Epithelial cell of proximal tubule (primary cell): ENCODE measurements around the gene TENM3. TPM values are rescaled to one million over a fixed set of nuclear protein-coding genes. Genes with fewer than 3 reads are reported as not detected.

ENCODE experiments used
- DNase-seq: peaks from one replicate; pipeline ENCODE4 v3.0.0-alpha.2; 2011; ENCODE audit warnings: low read depth
- H3K4me3 ChIP-seq: 2 replicates; pipeline ENCODE4 v1.5.1; 2011; ENCODE audit warnings: low read depth, mild to moderate bottlenecking, low read length
- CTCF ChIP-seq: conservative IDR thresholded peaks from 2 replicates; pipeline ENCODE4 v1.5.1; 2012; ENCODE audit warnings: low read depth, mild to moderate bottlenecking, low read length
- total RNA-seq: library from RNA; depleted of rRNA; stranded (reverse); fragments of >200 nt; gene quantifications from 2 replicates; pipeline ENCODE4 v1.2.3, GENCODE V29; 2015

The TENM3 gene
- total RNA-seq, 1 donor from 2014 or later: 2.4 TPM

GRCh38 chr4:182338063-182338462, 94.9 kb downstream of the TENM3 start:
- no peak overlapping the region for H3K4me3 ChIP-seq
- no peak for DNase-seq
- no peak for TF ChIP-seq CTCF

GRCh38 chr4:182338746-182339145, 95.5 kb downstream of the TENM3 start:
- H3K4me3 ChIP-seq: peak overlapping the region; percentile 28
- no peak for DNase-seq
- no peak for TF ChIP-seq CTCF

- no peak for TF ChIP-seq CTCF
- DNase-seq: peak; percentile 25
These were observed 96.0 kb downstream of the TENM3 start for GRCh38 chr4:182339221-182339641.

GRCh38 chr4:182343453-182343852, 100.3 kb downstream of the TENM3 start:
- TF ChIP-seq CTCF: no peak
- H3K4me3 ChIP-seq: no peak overlapping the region
- no peak for DNase-seq

More at GRCh38 chr4:182339221-182339641, 96.0 kb downstream of the TENM3 start:
- peak overlapping the region; percentile 28 for H3K4me3 ChIP-seq

GRCh38 chr4:182344968-182345367, 101.8 kb downstream of the TENM3 start:
- H3K4me3 ChIP-seq: no peak overlapping the region
- no peak for TF ChIP-seq CTCF
- no peak for DNase-seq

- DNase-seq: no peak
- no peak for TF ChIP-seq CTCF
- no peak overlapping the region for H3K4me3 ChIP-seq
These were observed 103.0 kb downstream of the TENM3 start for GRCh38 chr4:182346250-182346649.

GRCh38 chr4:182346675-182347375, 103.6 kb downstream of the TENM3 start:
- no peak for DNase-seq
- no peak for TF ChIP-seq CTCF
- H3K4me3 ChIP-seq: no peak overlapping the region
